Measurements from ENCODE around the gene AFG1L.

GRCh38 chr6:108502832-108503231 lies 208.0 kb downstream of the AFG1L start:
- TF ChIP-seq CTCF (IDR thresholded peaks at IDR 0.05) (no peak), POLR2A (IDR thresholded peaks at IDR 0.05) (no peak)
